HG03432 (cell line): ENCODE measurements around the gene GABPB2.
A peak's percentile ranks its signal among the peaks of the same experiment; 100 is the strongest.

Source experiments
- ATAC-seq: cut with Tn5 transposase; IDR thresholded peaks from one replicate; pipeline ENCODE4 v1.9.1; 2021; ENCODE audit warnings: mild to moderate bottlenecking, moderate library complexity; ENCODE audit not compliant: unreplicated experiment

Gene GABPB2

GRCh38 chr1:151131701-151132334 lies 61.3 kb downstream of the GABPB2 start:
- no peak for ATAC-seq

DNA sequence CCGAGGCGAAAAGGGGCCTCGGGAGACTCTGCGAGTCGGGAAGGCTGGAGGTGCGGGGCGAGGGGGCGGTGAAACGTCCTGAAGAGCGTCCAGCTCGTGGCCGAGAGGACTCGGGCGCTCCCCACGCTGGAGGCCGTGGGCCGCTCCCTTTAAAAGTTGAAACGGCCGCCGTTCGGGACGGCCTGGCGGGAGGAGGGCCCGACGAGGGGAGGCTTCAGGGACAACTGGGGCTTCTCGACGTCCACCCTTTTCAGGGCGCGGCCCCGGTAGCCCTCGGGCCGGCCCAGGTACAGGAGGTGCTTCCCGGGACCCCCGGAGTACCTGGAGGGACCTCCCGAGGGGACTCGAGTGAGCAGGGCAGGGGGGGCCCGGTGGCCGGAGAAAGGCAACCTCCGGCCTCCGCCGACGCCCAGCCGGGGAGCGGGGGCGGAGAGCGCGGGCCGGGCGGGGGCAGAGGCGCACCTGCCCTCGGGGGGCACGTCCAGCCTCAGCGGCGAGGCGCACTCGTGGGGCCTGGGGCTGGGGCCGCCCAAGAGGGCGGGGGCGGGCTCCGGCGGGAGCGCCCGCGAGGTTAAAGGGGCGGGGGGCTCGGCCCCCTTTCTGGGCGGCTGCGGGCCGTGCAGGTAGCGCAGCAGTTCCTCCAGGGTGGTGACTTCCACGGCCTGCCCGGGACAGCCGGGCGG lies 61.9 kb downstream of the GABPB2 start:
- no peak for ATAC-seq

DNA sequence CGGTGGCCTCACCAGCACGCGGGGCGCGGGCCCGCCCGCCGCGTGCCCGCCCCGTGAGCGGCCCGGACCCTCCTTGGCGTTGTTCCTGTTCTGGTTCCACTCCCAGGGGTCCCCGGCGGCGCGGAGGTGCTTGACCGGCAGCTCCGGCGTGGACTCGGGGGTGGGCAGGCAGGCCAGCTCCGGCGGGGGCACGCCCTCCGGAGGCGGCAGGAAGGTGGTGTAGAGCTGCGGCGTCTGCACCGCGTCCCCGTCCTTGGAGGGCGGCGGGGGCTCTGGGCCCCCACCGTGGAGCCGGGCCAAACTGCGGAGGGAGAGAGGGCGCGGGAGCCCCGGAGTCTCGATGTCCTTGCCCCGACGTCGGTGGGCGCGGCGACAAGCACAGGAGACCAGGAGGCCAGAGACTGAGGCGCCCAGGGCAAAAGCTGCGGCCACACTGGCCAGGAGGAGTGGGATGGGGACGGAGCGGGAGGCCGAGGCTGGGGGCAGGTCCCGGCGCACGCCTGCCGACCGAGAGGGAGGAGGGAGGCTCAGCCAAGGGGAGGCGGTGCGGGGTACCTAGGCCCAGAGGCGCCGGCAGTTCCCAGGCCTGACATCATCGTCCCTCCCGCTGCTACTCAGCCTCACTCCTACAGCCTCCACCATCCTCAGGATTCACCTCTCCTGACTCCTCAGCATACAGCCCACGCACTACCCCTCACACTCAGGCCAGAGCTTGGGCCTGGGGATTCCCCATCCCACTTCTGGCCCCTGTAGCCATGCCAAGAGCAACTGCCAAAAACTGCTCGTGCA lies 62.7 kb downstream of the GABPB2 start:
- no peak for ATAC-seq

DNA sequence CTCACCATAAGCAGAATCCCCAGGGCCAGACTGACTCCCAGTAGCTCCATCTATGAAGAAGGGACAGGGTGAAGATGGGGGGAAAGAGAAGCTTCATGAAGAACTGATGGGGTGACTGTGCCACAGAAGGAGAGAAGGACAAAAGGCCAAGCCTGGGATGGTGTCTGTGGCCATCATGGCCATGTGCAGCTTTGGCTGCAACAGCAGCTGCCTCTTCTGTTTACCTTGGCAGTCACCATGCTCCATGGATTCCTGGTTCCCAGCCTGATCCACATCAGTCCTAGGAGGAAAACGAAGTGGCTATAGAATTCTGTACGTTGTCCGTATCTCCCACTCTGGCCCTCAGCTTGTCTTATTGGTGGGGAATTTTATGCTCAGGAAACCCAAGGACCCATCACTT lies 63.8 kb downstream of the GABPB2 start:
- no peak for ATAC-seq

DNA sequence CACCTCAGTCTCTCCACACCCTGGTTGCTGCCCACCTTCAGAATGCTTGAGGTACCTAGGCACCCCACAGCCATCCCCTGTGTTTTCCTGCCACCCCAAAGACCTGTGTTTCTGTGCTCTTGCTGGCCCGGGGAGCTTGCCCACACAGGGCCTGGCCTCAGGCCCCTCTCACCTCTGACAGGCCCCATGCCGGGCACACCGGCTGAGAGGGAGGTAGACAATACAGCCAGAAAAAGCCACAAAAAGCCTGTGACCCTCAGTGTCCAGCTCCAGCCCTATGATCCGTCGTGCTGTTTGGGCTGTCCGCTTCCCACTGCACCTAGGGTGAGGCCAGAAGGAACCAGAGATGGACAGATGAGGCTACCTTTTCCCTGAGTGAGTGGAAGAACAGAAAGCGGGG lies 64.4 kb downstream of the GABPB2 start:
- ATAC-seq, result no peak

DNA sequence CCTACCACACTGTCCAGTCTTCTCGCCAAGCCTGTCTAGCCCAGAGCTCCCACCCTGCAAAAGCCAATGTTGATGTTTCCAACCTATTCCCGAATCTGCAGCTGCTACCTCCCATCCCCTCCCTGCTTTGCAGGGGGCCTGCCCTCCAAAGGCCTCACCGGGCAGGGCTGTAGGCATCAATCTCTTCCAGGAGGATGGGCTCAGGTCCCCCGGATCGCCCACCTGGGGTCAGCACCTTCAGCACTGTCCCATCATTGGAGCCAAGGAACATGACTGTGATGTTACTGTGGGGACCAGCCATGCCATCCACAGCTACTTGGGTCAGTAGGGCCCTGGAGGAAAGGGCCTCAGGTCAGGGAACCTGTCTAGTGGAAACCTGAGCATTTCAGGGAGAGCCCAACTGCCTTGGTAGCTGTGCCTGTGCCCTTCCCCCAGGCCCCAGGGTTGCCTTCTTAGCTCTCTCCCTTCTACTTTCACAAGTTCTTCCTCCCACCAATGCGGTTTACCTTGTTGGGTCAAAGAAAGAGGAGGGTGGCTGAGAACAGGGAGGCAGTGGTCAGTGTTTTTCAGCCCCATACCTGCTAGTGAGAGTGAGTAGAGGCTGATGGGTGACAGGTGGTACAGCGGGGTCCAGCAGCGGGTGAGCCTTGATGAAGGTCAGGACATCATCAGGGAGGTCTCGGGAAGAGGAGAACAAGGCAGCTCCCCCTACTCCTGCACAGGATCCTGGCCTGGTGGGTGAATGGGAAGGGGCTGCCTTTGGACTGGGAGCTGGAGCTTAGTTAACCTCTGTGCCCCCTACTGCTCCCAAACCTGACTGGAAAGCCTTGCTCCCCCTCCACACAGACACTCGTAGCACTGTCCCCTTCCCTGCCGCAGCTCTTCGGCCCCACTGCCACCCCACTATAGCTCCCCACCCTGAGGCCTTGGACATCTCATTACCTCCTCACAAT lies 65.1 kb downstream of the GABPB2 start:
- ATAC-seq, result no peak

DNA sequence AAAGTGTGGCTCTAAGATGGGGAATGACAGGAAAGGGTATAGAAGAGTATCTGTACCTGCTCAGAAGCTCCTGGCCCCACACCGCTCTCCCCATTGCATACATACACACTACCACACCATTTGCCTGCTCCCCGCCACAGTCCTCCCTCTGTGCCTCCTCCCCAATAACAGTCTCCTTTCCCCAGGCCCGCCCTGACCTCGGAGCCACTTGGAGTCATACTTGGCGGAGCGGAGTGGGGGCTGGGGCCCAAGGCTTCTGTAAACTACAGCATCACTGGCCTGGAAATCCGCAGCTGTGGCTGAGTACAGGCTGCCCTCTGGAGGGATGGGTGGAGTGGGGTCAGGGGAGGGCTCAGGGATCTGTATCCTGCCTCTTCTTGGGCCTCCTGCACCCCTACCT lies 67.2 kb downstream of the GABPB2 start:
- no peak for ATAC-seq

GRCh38 chr1:151142411-151143056 lies 72.0 kb downstream of the GABPB2 start:
- ATAC-seq, result no peak

- ATAC-seq, result no peak
These were observed 72.5 kb downstream of the GABPB2 start for GRCh38 chr1:151143057-151143435.

- no peak for ATAC-seq
These were observed 73.4 kb downstream of the GABPB2 start for GRCh38 chr1:151143986-151144385.

- no peak for ATAC-seq
These were observed 74.1 kb downstream of the GABPB2 start for GRCh38 chr1:151144474-151145303.

DNA sequence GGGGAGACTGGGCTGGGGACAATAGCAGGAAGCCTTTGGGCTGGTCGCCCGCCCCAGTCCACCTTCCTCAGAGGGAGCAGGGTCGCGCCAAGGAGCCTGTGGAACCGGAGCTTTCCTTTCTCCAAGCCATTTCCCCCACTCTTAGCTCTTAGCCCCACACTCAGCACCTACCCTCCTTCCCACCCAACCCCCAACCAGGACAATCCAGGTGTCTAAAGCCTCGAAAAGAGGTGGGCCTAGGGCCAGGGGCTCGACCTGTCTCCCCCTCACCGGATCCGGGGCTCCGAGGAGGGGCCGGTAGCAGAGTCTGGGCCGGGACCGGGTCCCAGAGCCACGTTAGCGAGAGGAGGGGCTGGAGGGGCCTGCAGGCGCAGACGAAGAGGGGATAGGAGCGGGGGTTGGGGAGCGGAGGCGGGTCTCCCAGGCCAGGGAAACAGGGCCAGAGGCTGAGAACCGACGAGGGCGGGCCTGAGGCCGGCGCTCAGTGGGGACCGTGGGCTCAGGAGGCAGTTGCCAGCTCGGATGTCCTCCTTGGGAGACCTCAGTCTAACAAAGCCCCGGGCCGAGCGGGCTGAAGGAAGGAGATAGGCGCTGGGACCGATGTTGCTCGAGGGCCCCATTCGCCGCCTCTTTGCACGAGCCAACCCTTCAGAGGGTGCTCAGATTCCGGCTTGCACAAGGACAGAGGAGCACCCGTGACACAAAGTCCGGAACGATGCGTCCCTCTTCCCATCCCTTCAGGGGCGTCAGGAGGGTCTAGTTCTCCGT lies 74.9 kb downstream of the GABPB2 start:
- no peak for ATAC-seq

DNA sequence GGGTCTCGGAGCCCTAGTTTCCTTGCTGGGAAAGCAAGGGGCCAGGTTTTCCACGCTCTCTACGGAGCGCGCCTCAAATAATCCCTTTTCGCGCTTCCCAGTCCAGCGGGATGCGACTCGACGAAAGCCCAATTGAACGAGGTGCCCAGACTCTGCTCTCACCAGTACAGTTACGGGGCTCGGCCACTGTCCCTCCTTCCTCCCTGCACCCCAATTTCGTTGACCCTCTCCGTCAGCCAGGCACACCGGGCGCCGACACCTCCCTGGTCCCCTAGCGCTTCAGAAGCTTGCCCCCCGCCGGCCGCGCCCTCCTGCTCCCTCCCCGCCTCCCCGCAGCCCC lies 75.5 kb downstream of the GABPB2 start:
- ATAC-seq, result no peak

DNA sequence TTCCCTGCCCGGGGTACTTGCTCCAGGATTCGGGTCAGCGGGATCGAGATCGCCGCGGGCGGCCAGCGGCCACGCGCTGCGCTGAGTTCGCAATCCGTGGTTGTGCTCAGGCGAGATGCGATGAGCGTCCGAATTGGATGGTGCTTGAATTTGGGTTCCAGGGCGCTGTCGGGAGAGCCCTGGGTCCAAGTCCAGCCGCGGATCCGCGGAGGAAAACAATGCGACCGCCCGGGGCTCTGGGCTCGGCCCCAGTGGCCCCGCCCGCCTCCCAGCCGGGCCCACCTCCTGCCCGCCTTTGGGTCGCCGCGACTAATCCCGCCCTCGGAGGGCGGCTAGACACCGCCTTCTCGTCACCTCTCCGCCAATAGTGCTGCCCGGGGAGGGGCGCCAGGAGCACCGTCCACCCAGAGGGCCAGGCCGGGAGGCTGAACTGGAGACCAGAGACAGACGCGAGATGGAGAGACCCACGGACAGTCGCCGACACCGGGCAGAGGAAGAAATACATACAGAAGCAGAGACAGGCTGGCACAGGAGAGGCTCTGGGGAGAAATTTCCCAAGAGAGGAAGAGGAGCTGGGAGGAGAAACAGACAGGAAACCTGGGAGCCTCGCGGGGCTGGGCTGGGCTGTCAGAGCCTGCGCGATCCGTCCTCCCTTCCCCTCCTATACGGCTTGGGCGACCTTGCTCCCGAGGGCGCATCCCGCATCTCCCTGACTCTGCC lies 76.0 kb downstream of the GABPB2 start, which contains the start of gene SEMA6C:
Gene SEMA6C, minus strand, starts transcription at position 220 of the 720 bp plus-strand sequence. CDS start 4,010 bp downstream, outside the sequence.
- peak; percentile 98 for ATAC-seq

GRCh38 chr1:151147132-151147503 lies 76.6 kb downstream of the GABPB2 start:
- ATAC-seq, result no peak

DNA sequence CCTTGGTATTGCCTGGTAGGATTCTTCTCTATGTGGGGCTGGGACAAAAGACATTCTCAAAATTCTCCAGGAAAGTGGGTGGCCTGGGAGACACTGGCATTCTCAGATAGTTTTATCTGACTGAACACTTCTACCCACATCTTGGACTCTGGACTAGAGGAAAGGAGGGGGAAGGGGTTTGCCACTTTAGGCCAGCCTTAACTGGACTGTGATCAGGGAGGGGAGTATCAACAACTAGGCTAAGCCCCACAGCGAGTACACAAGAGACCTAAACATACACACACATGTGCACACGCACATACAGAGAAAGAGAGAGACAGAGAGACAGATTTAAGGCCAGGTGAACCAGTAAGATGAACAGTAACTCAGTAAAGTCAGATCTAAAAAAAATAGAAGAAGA lies 77.1 kb downstream of the GABPB2 start:
- no peak for ATAC-seq

DNA sequence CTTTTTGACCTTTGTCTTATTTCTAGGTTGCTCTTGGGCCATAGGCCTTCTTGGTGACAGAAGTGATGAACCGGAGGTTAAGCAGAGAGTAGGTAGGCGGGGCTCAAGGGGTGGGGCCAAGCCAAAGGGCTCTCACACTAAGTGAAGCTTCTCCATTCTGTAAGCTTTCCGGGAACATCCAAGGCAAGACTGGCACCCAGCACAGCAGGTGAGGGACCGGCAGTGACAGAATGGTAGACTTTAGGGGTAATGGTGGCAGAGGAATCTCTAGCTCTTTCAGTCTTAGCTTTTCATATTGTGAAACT lies 85.9 kb downstream of the GABPB2 start, which contains the start of gene TNFAIP8L2:
Gene TNFAIP8L2, plus strand, starts transcription at position 135 of the 305 bp plus-strand sequence. CDS start 2,049 bp downstream, outside the sequence.
- peak; percentile 81 for ATAC-seq

GRCh38 chr1:151157067-151157531 lies 86.5 kb downstream of the GABPB2 start:
- peak; percentile 34 for ATAC-seq
